Osteoblast (primary cell): Measurements from ENCODE around the gene NEGR1. TPM values are rescaled to one million over a fixed set of nuclear protein-coding genes. Genes with fewer than 3 reads are reported as not detected.

Experiments
- DNase-seq: peaks from one replicate; pipeline ENCODE4 v3.0.0; 2011; ENCODE audit warnings: low spot score, mixed read lengths; ENCODE audit not compliant: insufficient read length; ENCODE audit errors: missing footprints
- H2AFZ ChIP-seq: 2 replicates; pipeline ENCODE4 v1.6.0; 2011; ENCODE audit warnings: mild to moderate bottlenecking, low read length
- H3K27ac ChIP-seq: 2 replicates; pipeline ENCODE4 v1.5.1; 2011; ENCODE audit warnings: mild to moderate bottlenecking, low read depth, low read length, moderate library complexity
- H3K27me3 ChIP-seq: 2 replicates; pipeline ENCODE4 v1.6.0; 2012; ENCODE audit warnings: mild to moderate bottlenecking, control low read depth, inconsistent platforms, low read length, moderate library complexity; ENCODE audit not compliant: insufficient read depth
- H3K36me3 ChIP-seq: 2 replicates; pipeline ENCODE4 v1.5.1; 2011; ENCODE audit warnings: mild to moderate bottlenecking, low read length, control low read depth, moderate library complexity; ENCODE audit not compliant: insufficient read depth
- H3K4me1 ChIP-seq: 2 replicates; pipeline ENCODE4 v1.5.1; 2011; ENCODE audit warnings: mild to moderate bottlenecking, low read length, control low read depth, moderate library complexity; ENCODE audit not compliant: insufficient read depth
- H3K4me2 ChIP-seq: 2 replicates; pipeline ENCODE4 v1.6.0; 2011; ENCODE audit warnings: mild to moderate bottlenecking, low read length; ENCODE audit not compliant: insufficient read depth
- H3K4me3 ChIP-seq: fragments of 200-600 bp; sonication (generic); 3 replicates; pipeline ENCODE4 v1.5.1; 2012; ENCODE audit warnings: mild to moderate bottlenecking, low read length, inconsistent platforms; ENCODE audit not compliant: insufficient read depth
- H3K79me2 ChIP-seq: 2 replicates; pipeline ENCODE4 v1.6.0; 2012; ENCODE audit warnings: mild to moderate bottlenecking, low read length, control low read depth, inconsistent platforms; ENCODE audit not compliant: insufficient read depth
- H3K9me3 ChIP-seq: 2 replicates; pipeline ENCODE4 v1.5.1; 2011; ENCODE audit warnings: low read depth, low read length, control low read depth
- H4K20me1 ChIP-seq: 2 replicates; pipeline ENCODE4 v1.6.0; 2012; ENCODE audit warnings: mild to moderate bottlenecking, low read length, control low read depth; ENCODE audit not compliant: insufficient read depth
- CTCF ChIP-seq: IDR thresholded peaks from 2 replicates; pipeline ENCODE4 v1.5.1; 2011; ENCODE audit warnings: mild to moderate bottlenecking, low read depth, low read length, moderate library complexity; ENCODE audit errors: extremely low read depth
- total RNA-seq: library from RNA; depleted of rRNA; stranded (reverse); fragments of >200 nt; gene quantifications from 2 replicates; pipeline ENCODE4 v1.2.3, GENCODE V29; 2012

Gene NEGR1
- total RNA-seq, 1 donor: 18.1 TPM

DNA sequence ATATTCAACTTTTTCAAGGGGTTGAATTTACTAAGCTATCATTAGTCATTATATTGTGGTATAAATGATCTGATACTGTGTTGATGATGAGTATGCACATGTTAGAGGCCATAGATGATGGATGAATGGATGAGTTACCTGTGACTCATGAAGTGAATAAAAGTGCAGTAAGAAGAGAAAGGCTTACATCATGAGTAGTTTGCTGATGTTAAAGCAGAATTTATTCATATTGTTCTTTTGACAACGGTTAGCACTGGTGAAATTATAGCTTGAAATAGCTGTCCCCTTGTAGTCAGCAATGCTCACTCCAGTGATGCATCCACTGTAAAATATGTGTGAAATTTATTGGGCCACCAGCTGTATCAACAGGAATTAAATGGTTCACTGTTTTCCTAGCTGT is 660.6 kb downstream of the NEGR1 start:
- H3K4me3 ChIP-seq: no peak overlapping the region
- H3K27ac ChIP-seq: no peak overlapping the region
- peak overlapping the region; percentile 50 for H3K4me2 ChIP-seq

DNA sequence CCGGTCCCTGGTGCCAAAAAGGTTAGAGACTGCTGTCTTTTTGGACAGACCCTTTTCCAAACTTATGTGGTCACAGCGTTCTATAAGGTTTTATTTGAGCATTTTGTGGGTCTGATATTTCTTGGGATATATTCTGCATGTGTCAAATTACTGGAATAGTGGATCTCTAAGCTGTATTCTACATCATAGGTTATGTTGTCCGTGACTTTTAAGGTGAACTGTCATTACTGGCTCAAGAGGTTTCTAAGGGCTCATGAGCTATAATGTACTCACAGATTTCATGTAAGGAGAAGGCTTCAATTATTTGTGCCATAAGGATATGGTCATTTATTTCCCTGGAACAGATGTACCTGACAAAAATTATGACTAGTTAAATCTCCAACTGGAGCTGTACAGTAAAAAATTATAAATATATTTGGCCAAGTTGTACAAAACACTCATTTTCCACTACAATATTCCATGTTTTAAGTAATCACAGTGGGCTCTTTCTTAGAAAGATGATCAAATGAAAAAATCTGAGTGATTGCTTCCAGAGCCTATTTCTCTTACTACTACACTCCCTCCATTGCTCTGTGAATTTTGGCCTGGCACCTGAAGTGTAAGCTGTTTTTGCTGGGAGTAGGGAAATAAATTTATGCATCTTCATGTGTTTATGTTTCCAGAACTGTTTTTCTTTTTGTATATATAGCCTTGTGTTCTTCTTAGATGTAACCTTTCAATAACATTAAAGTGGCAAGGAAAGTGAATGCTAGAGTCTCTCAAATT is 663.4 kb downstream of the NEGR1 start:
- Histone ChIP-seq H2AFZ (no peak overlapping the region), H3K36me3 (no peaks in the 10 kb centered on the region), H3K4me3 (no peak overlapping the region), H3K79me2 (no peaks in the 10 kb centered on the region), H3K9me3 (no peaks in the 10 kb centered on the region), H3K4me1 (no peaks in the 10 kb centered on the region), H3K4me2 (no peak overlapping the region), H3K27ac (no peak overlapping the region), H4K20me1 (no peaks in the 10 kb centered on the region), H3K27me3 (no peaks in the 10 kb centered on the region)
- DNase-seq: no peak
- TF ChIP-seq CTCF: no peak

More for the DNA sequence above, 660.6 kb downstream of the NEGR1 start:
- Histone ChIP-seq H3K9me3 (no peaks in the 10 kb centered on the region), H3K27me3 (no peaks in the 10 kb centered on the region), H3K4me1 (no peaks in the 10 kb centered on the region), H3K36me3 (no peaks in the 10 kb centered on the region), H2AFZ (no peak overlapping the region), H3K79me2 (no peaks in the 10 kb centered on the region), H4K20me1 (no peaks in the 10 kb centered on the region)
- no peak for TF ChIP-seq CTCF
- peak; percentile 8 for DNase-seq

GRCh38 chr1:71618191-71618590 is 664.1 kb downstream of the NEGR1 start:
- H3K27ac ChIP-seq: no peak overlapping the region

More at GRCh38 chr1:71618191-71618590, 664.1 kb downstream of the NEGR1 start:
- TF ChIP-seq CTCF: no peak
- Histone ChIP-seq H3K79me2 (no peaks in the 10 kb centered on the region), H3K36me3 (no peaks in the 10 kb centered on the region), H3K27me3 (no peaks in the 10 kb centered on the region), H2AFZ (no peak overlapping the region), H3K9me3 (no peaks in the 10 kb centered on the region), H3K4me1 (no peaks in the 10 kb centered on the region), H3K4me2 (no peak overlapping the region), H3K4me3 (no peak overlapping the region), H4K20me1 (no peaks in the 10 kb centered on the region)
- DNase-seq: no peak
